CD4-positive, CD25-positive, alpha-beta regulatory T cell (primary cell): ENCODE results near the gene ZNF32. TPM values are rescaled to one million over a fixed set of nuclear protein-coding genes. Genes with fewer than 3 reads are reported as not detected.
"Not testable (repeated sequence)": the region's sequence is repeated elsewhere in the genome, so short reads cannot be mapped to it uniquely, and the experiment has no call there.

Experiments used
- ATAC-seq, 2 donors: fragments of 150-1000 bp; cut with Tn5 transposase; one replicate each; pipeline ENCODE4 v1.10.0; 2021; ENCODE audit warnings: low read depth in 2 of 2, moderate number of reproducible peaks in 2 of 2, moderate library complexity in 1 of 2
- DNase-seq, 3 donors: peaks; one replicate each; pipeline versions ENCODE4 v3.0.0 to v3.0.0-alpha.2; 2012 to 2022; ENCODE audit warnings: mixed read lengths in 1 of 3
- H3K27ac ChIP-seq: one replicate; pipeline ENCODE4 v1.7.0; 2013; ENCODE audit warnings: mild to moderate bottlenecking, low read length; ENCODE audit not compliant: insufficient read depth, poor library complexity, severe bottlenecking
- H3K27me3 ChIP-seq: one replicate; pipeline ENCODE4 v1.7.0; 2013; ENCODE audit warnings: low read length; ENCODE audit not compliant: control insufficient read depth, insufficient read depth
- H3K36me3 ChIP-seq: one replicate; pipeline ENCODE4 v1.7.0; 2013; ENCODE audit warnings: mild to moderate bottlenecking, low read length, moderate library complexity; ENCODE audit not compliant: control insufficient read depth, insufficient read depth
- H3K4me1 ChIP-seq: 2 replicates; pipeline ENCODE4 v1.7.0; 2013; ENCODE audit warnings: mild to moderate bottlenecking, low read length; ENCODE audit not compliant: insufficient read depth, control insufficient read depth, poor library complexity, severe bottlenecking
- H3K4me3 ChIP-seq: one replicate; pipeline ENCODE4 v1.7.0; 2013; ENCODE audit warnings: low read depth, mild to moderate bottlenecking, low read length, moderate library complexity
- H3K9me3 ChIP-seq, 2 experiments: 1 replicate in 1 of 2; 2 replicates in 1 of 2; pipeline ENCODE4 v1.7.0; 2013; ENCODE audit warnings: low read length in 2 of 2, mild to moderate bottlenecking in 1 of 2, moderate library complexity in 1 of 2; ENCODE audit not compliant: control insufficient read depth in 2 of 2
- H3K27ac Mint-ChIP-seq, 3 donors: one replicate each; pipeline ENCODE4 v1.8.0; 2020 to 2022; ENCODE audit warnings: mild to moderate bottlenecking in 3 of 3, mixed read lengths in 3 of 3, moderate library complexity in 2 of 3
- H3K27me3 Mint-ChIP-seq: one replicate; pipeline ENCODE4 v1.8.0; 2022; ENCODE audit warnings: mild to moderate bottlenecking, mixed read lengths
- H3K36me3 Mint-ChIP-seq: one replicate; pipeline ENCODE4 v1.8.0; 2020; ENCODE audit warnings: mixed read lengths
- H3K4me1 Mint-ChIP-seq, 4 donors: one replicate each; pipeline ENCODE4 v1.8.0; 2020 to 2022; ENCODE audit warnings: mixed read lengths in 4 of 4, mild to moderate bottlenecking in 1 of 4
- H3K4me3 Mint-ChIP-seq, 4 donors: one replicate each; pipeline ENCODE4 v1.8.0; 2020 to 2022; ENCODE audit warnings: mild to moderate bottlenecking in 4 of 4, mixed read lengths in 4 of 4, moderate library complexity in 3 of 4
- H3K9me3 Mint-ChIP-seq, 7 donors: one replicate each; pipeline ENCODE4 v1.8.0; 2020 to 2022; ENCODE audit warnings: mixed read lengths in 7 of 7, mild to moderate bottlenecking in 3 of 7, moderate library complexity in 2 of 7
- polyA plus RNA-seq, 4 donors: library from polyadenylated mRNA; unstranded; fragments of 300-500 nt; fragmentation: Illumina TruSeq; gene quantifications; one replicate each; pipeline ENCODE4 v1.2.3, GENCODE V29; 2021
- total RNA-seq: library from RNA; stranded (reverse); gene quantifications from one replicate; pipeline ENCODE4 v1.2.3, GENCODE V29; 2022

ZNF32 gene
- total and polyA plus RNA-seq, 5 donors from 2014 or later = 18.6 to 82.7 (median 71.2) TPM

GRCh38 chr10:43606323-43607198, 42.1 kb downstream of the ZNF32 start, which contains the start of gene ZNF485:
Gene ZNF485, plus strand, starts transcription at chr10:43606438. Its CDS starts 613 bp downstream, at chr10:43607051.
- Mint-ChIP-seq H3K36me3 (peaks cover 27% of the 10 kb centered on the region), H3K27ac (peak within 1 kb of the TSS; percentile 74 to 85 (median 80)), H3K4me1 (peaks cover 20 to 28% (median 24%) of the 10 kb centered on the region in 4 donors), H3K27me3 (no peaks in the 10 kb centered on the region), H3K4me3 (peak within 1 kb of the TSS; percentile 85 to 90 (median 88)), H3K9me3 (peaks cover 0 to 3% (median 0%) of the 10 kb centered on the region in 7 donors)
- Histone ChIP-seq H3K4me3 (peak within 1 kb of the TSS; percentile 66), H3K9me3 (no peaks in the 10 kb centered on the region), H3K27me3 (no peaks in the 10 kb centered on the region), H3K36me3 (peaks cover 17% of the 10 kb centered on the region), H3K27ac (no peak within 1 kb of the TSS), H3K4me1 (peaks cover 10% of the 10 kb centered on the region)
- DNase-seq = peak; percentile 40 to 68 (median 53)
- ATAC-seq = peak; percentile 77 to 85

- no peaks in the 10 kb centered on the region for H3K27me3 Mint-ChIP-seq
- H3K4me3 Mint-ChIP-seq = peak overlapping the region; percentile 43 to 90 (median 88)
- no peak for ATAC-seq
- H3K36me3 ChIP-seq = peaks cover 11% of the 10 kb centered on the region
- no peak overlapping the region for H3K27ac ChIP-seq
- no peaks in the 10 kb centered on the region for H3K27me3 ChIP-seq
- peak overlapping the region; percentile 48 for H3K4me3 ChIP-seq
- H3K9me3 ChIP-seq = no peaks in the 10 kb centered on the region
- H3K36me3 Mint-ChIP-seq = peaks cover 21% of the 10 kb centered on the region
- H3K4me1 ChIP-seq = peaks cover 10% of the 10 kb centered on the region
- peaks cover 0 to 3% (median 0%) of the 10 kb centered on the region in 7 donors for H3K9me3 Mint-ChIP-seq
- peak overlapping the region; percentile 12 to 85 (median 52) for H3K27ac Mint-ChIP-seq
- H3K4me1 Mint-ChIP-seq = peaks cover 20 to 28% (median 24%) of the 10 kb centered on the region in 4 donors
- no peak for DNase-seq
Measured at GRCh38 chr10:43605850-43606322, 42.8 kb downstream of the ZNF32 start.

GRCh38 chr10:43601576-43601975, 47.1 kb downstream of the ZNF32 start:
- H3K27ac ChIP-seq, H3K27ac Mint-ChIP-seq, H3K36me3 ChIP-seq, DNase-seq, H3K9me3 Mint-ChIP-seq, ATAC-seq, H3K27me3 Mint-ChIP-seq, H3K4me1 ChIP-seq, H3K36me3 Mint-ChIP-seq, H3K9me3 ChIP-seq, H3K27me3 ChIP-seq, H3K4me1 Mint-ChIP-seq, H3K4me3 Mint-ChIP-seq, H3K4me3 ChIP-seq: not testable (repeated sequence)

GRCh38 chr10:43599333-43599732, 49.3 kb downstream of the ZNF32 start:
- no peaks in the 10 kb centered on the region for H3K27me3 ChIP-seq
- Mint-ChIP-seq H3K27ac (peak overlapping the region in 1 of 3 donors; percentile 45), H3K9me3 (peaks cover 0 to 2% (median 0%) of the 10 kb centered on the region in 7 donors), H3K4me3 (no peak overlapping the region), H3K27me3 (no peaks in the 10 kb centered on the region), H3K4me1 (peaks cover 10 to 25% (median 14%) of the 10 kb centered on the region in 4 donors), H3K36me3 (no peaks in the 10 kb centered on the region)
- no peaks in the 10 kb centered on the region for H3K9me3 ChIP-seq
- H3K4me3 ChIP-seq = no peak overlapping the region
- no peaks in the 10 kb centered on the region for H3K36me3 ChIP-seq
- ATAC-seq (no peak), DNase-seq (no peak)
- H3K27ac ChIP-seq = no peak overlapping the region
- peaks cover 16% of the 10 kb centered on the region for H3K4me1 ChIP-seq

- no peak for DNase-seq
- peaks cover 0 to 4% (median 0%) of the 10 kb centered on the region in 7 donors for H3K9me3 Mint-ChIP-seq
- no peak overlapping the region for H3K4me3 Mint-ChIP-seq
- H3K27me3 Mint-ChIP-seq = no peaks in the 10 kb centered on the region
- no peaks in the 10 kb centered on the region for H3K9me3 ChIP-seq
- peaks cover 10 to 28% (median 14%) of the 10 kb centered on the region in 4 donors for H3K4me1 Mint-ChIP-seq
- H3K4me3 ChIP-seq = no peak overlapping the region
- no peaks in the 10 kb centered on the region for H3K36me3 ChIP-seq
- no peaks in the 10 kb centered on the region for H3K36me3 Mint-ChIP-seq
- H3K27ac ChIP-seq = no peak overlapping the region
- H3K4me1 ChIP-seq = peaks cover 16% of the 10 kb centered on the region
- no peak overlapping the region for H3K27ac Mint-ChIP-seq
- no peak for ATAC-seq
- no peaks in the 10 kb centered on the region for H3K27me3 ChIP-seq
Measured at GRCh38 chr10:43598446-43598845, 50.2 kb downstream of the ZNF32 start.

- Mint-ChIP-seq H3K36me3 (no peaks in the 10 kb centered on the region), H3K27me3 (peaks cover 4% of the 10 kb centered on the region)
- no peak overlapping the region for H3K27ac ChIP-seq
Measured at GRCh38 chr10:43596546-43596945, 52.1 kb downstream of the ZNF32 start.

GRCh38 chr10:43595739-43596298, 52.9 kb downstream of the ZNF32 start:
- ATAC-seq (no peak), DNase-seq (peak in 1 of 3 donors; percentile 15)
- peaks cover 4% of the 10 kb centered on the region for H3K27me3 Mint-ChIP-seq
- peaks cover 3 to 15% of the 10 kb centered on the region in 2 experiments for H3K9me3 ChIP-seq
- peaks cover 10 to 28% (median 14%) of the 10 kb centered on the region in 4 donors for H3K4me1 Mint-ChIP-seq
- H3K27me3 ChIP-seq = no peaks in the 10 kb centered on the region
- no peaks in the 10 kb centered on the region for H3K36me3 Mint-ChIP-seq
- H3K4me3 Mint-ChIP-seq = peak overlapping the region; percentile 65 to 92 (median 85)
- H3K9me3 Mint-ChIP-seq = peaks cover 0 to 8% (median 3%) of the 10 kb centered on the region in 7 donors
- H3K4me3 ChIP-seq = peak overlapping the region; percentile 76
- peak overlapping the region; percentile 58 to 93 (median 91) for H3K27ac Mint-ChIP-seq
- no peaks in the 10 kb centered on the region for H3K36me3 ChIP-seq
- H3K27ac ChIP-seq = no peak overlapping the region
- H3K4me1 ChIP-seq = peaks cover 16% of the 10 kb centered on the region

More at GRCh38 chr10:43596546-43596945, 52.1 kb downstream of the ZNF32 start:
- no peak for DNase-seq
- Histone ChIP-seq H3K27me3 (no peaks in the 10 kb centered on the region), H3K36me3 (no peaks in the 10 kb centered on the region), H3K4me1 (peaks cover 16% of the 10 kb centered on the region), H3K9me3 (peaks cover 3 to 8% of the 10 kb centered on the region in 2 experiments), H3K4me3 (no peak overlapping the region)
- Mint-ChIP-seq H3K9me3 (peaks cover 0 to 4% (median 3%) of the 10 kb centered on the region in 7 donors), H3K27ac (no peak overlapping the region), H3K4me1 (peaks cover 10 to 28% (median 14%) of the 10 kb centered on the region in 4 donors), H3K4me3 (no peak overlapping the region)
- no peak for ATAC-seq
